ENCODE results near the gene CHAC1.

Gene CHAC1

GRCh38 chr15:40985541-40986330, 32.5 kb downstream of the CHAC1 start:
- Histone ChIP-seq H3K4me3 (ENCODE audit: low read depth, low read length) (no peak overlapping the region), H3K27me3 (ENCODE audit: insufficient read depth, low read depth, severe bottlenecking) (no peaks in the 10 kb centered on the region), H3K27ac (no peak overlapping the region), H3K36me3 (peaks cover 72% of the 10 kb centered on the region), H3K9me3 (ENCODE audit: severe bottlenecking) (no peaks in the 10 kb centered on the region)
- no peak for TF ChIP-seq CTCF (IDR thresholded peaks at IDR 0.05; ENCODE audit: low read depth, low read length)
- no peak for DNase-seq

GRCh38 chr15:40986820-40987219, 33.5 kb downstream of the CHAC1 start:
- no peak overlapping the region for H3K27ac ChIP-seq

GRCh38 chr15:40988156-40988555, 34.9 kb downstream of the CHAC1 start:
- H3K27ac ChIP-seq: no peak overlapping the region
- TF ChIP-seq CTCF (IDR thresholded peaks at IDR 0.05; ENCODE audit: low read depth, low read length): no peak
- H3K4me3 ChIP-seq (ENCODE audit: low read depth, low read length): no peak overlapping the region
- no peaks in the 10 kb centered on the region for H3K9me3 ChIP-seq (ENCODE audit: severe bottlenecking)
- peaks cover 56% of the 10 kb centered on the region for H3K36me3 ChIP-seq
- H3K27me3 ChIP-seq (ENCODE audit: insufficient read depth, low read depth, severe bottlenecking): no peaks in the 10 kb centered on the region
- no peak for DNase-seq

More at GRCh38 chr15:40986820-40987219, 33.5 kb downstream of the CHAC1 start:
- no peaks in the 10 kb centered on the region for H3K27me3 ChIP-seq (ENCODE audit: insufficient read depth, low read depth, severe bottlenecking)
- peaks cover 69% of the 10 kb centered on the region for H3K36me3 ChIP-seq
- DNase-seq: no peak
- no peaks in the 10 kb centered on the region for H3K9me3 ChIP-seq (ENCODE audit: severe bottlenecking)
- no peak for TF ChIP-seq CTCF (IDR thresholded peaks at IDR 0.05; ENCODE audit: low read depth, low read length)
- H3K4me3 ChIP-seq (ENCODE audit: low read depth, low read length): no peak overlapping the region

- TF ChIP-seq CTCF (IDR thresholded peaks at IDR 0.05; ENCODE audit: low read depth, low read length): no peak
- Histone ChIP-seq H3K27me3 (ENCODE audit: insufficient read depth, low read depth, severe bottlenecking) (no peaks in the 10 kb centered on the region), H3K27ac (no peak overlapping the region), H3K4me3 (ENCODE audit: low read depth, low read length) (no peak overlapping the region), H3K9me3 (ENCODE audit: severe bottlenecking) (no peaks in the 10 kb centered on the region), H3K36me3 (peaks cover 46% of the 10 kb centered on the region)
- no peak for DNase-seq
These were observed 36.8 kb downstream of the CHAC1 start for GRCh38 chr15:40990080-40990479.

- no peak for DNase-seq
- H3K36me3 ChIP-seq: peaks cover 44% of the 10 kb centered on the region
These were observed 37.5 kb downstream of the CHAC1 start for GRCh38 chr15:40990789-40991188.

More at GRCh38 chr15:40990789-40991188, 37.5 kb downstream of the CHAC1 start:
- Histone ChIP-seq H3K27me3 (ENCODE audit: insufficient read depth, low read depth, severe bottlenecking) (no peaks in the 10 kb centered on the region), H3K4me3 (ENCODE audit: low read depth, low read length) (no peak overlapping the region), H3K27ac (no peak overlapping the region), H3K9me3 (ENCODE audit: severe bottlenecking) (no peaks in the 10 kb centered on the region)
- TF ChIP-seq CTCF (IDR thresholded peaks at IDR 0.05; ENCODE audit: low read depth, low read length): no peak

All from WERI-Rb-1 (cell line).